Right renal pelvis (tissue), 4 donors: ENCODE results near the gene GPRIN1. TPM values are rescaled to one million over a fixed set of nuclear protein-coding genes. Genes with fewer than 3 reads are reported as not detected.

Source experiments
- DNase-seq, 4 donors: peaks; one replicate each; pipeline ENCODE4 v3.0.0-alpha.2; 2013; ENCODE audit warnings: low read depth in 4 of 4, low spot score in 3 of 4, missing footprints in 1 of 4
- polyA plus RNA-seq, 4 donors: library from polyadenylated mRNA; unstranded; fragments of 120-200 nt; gene quantifications; one replicate each; pipeline ENCODE4 v1.2.1, GENCODE V29; 2013; ENCODE audit not compliant: insufficient read length in 4 of 4

GPRIN1 gene
- polyA plus RNA-seq, 4 donors = 1.3 to 2.1 (median 1.8) TPM

GRCh38 chr5:176625512-176625911, 15.6 kb upstream of the GPRIN1 start:
- no peak for DNase-seq

GRCh38 chr5:176624938-176625337, 15.0 kb upstream of the GPRIN1 start:
- no peak for DNase-seq

GRCh38 chr5:176624142-176624541, 14.2 kb upstream of the GPRIN1 start:
- no peak for DNase-seq

- DNase-seq = no peak
These were observed 11.7 kb upstream of the GPRIN1 start for GRCh38 chr5:176621661-176622079.

- DNase-seq = no peak
These were observed 10.5 kb upstream of the GPRIN1 start for GRCh38 chr5:176620333-176620981.

- DNase-seq = no peak
These were observed 9.8 kb upstream of the GPRIN1 start for GRCh38 chr5:176619569-176620332.

- DNase-seq = peak in 2 of 4 donors; percentile 51 to 56
These were observed 9.2 kb upstream of the GPRIN1 start for GRCh38 chr5:176619203-176619568.

GRCh38 chr5:176618783-176619182, 8.8 kb upstream of the GPRIN1 start:
- no peak for DNase-seq

- DNase-seq = no peak
These were observed 6.6 kb upstream of the GPRIN1 start for GRCh38 chr5:176616511-176616910.

- DNase-seq = no peak
These were observed 5.0 kb upstream of the GPRIN1 start for GRCh38 chr5:176614805-176615478.

- no peak for DNase-seq
These were observed 2.9 kb upstream of the GPRIN1 start for GRCh38 chr5:176612855-176613254.

GRCh38 chr5:176612008-176612407, 2.1 kb upstream of the GPRIN1 start:
- no peak for DNase-seq

- peak in 3 of 4 donors; percentile 65 to 79 (median 73) for DNase-seq
These were observed 1.5 kb upstream of the GPRIN1 start for GRCh38 chr5:176611435-176611834.

- DNase-seq = no peak
These were observed 448 bp upstream of the GPRIN1 start for GRCh38 chr5:176610435-176610773.

- DNase-seq = no peak
These were observed 826 bp downstream of the GPRIN1 start for GRCh38 chr5:176608937-176609723.

- DNase-seq = no peak
These were observed 1.7 kb downstream of the GPRIN1 start for GRCh38 chr5:176608142-176608705.

GRCh38 chr5:176606875-176607274, 3.1 kb downstream of the GPRIN1 start:
- DNase-seq = no peak

GRCh38 chr5:176606032-176606431, 3.9 kb downstream of the GPRIN1 start:
- DNase-seq = no peak

- DNase-seq = no peak
These were observed 6.9 kb downstream of the GPRIN1 start for GRCh38 chr5:176603091-176603490.

- no peak for DNase-seq
These were observed 8.0 kb downstream of the GPRIN1 start for GRCh38 chr5:176601901-176602482.
